ENCODE data around the gene IRAK2.
"Not testable (repeated sequence)": the region's sequence is repeated elsewhere in the genome, so short reads cannot be mapped to it uniquely, and the experiment has no call there.

IRAK2 gene

DNA sequence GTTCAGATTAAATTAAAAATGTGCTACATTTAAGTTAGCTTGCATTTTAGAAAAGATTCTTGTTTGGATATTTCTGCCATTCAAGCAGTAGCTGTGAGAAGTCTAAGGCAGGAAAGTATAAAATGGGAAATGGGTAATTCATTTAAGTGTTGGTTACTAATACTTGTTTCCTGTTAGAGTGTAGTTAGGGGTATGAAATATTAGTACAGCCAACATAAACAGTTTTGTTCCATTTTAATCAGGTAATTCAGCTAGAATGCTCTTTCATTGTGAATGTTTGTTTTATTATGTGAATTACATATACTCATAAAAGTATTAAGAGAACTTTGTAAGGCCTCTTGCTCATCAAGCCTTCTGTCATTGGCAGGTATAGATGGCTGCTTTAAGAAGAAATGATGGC, 103.4 kb downstream of the IRAK2 start:
- no peak for DNase-seq (ENCODE audit: low read depth)
- TF ChIP-seq, protein P1, sequence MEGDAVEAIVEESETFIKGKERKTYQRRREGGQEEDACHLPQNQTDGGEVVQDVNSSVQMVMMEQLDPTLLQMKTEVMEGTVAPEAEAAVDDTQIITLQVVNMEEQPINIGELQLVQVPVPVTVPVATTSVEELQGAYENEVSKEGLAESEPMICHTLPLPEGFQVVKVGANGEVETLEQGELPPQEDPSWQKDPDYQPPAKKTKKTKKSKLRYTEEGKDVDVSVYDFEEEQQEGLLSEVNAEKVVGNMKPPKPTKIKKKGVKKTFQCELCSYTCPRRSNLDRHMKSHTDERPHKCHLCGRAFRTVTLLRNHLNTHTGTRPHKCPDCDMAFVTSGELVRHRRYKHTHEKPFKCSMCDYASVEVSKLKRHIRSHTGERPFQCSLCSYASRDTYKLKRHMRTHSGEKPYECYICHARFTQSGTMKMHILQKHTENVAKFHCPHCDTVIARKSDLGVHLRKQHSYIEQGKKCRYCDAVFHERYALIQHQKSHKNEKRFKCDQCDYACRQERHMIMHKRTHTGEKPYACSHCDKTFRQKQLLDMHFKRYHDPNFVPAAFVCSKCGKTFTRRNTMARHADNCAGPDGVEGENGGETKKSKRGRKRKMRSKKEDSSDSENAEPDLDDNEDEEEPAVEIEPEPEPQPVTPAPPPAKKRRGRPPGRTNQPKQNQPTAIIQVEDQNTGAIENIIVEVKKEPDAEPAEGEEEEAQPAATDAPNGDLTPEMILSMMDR (conservative IDR thresholded peaks at IDR 0.05; ENCODE audit: low read depth, low read length): no peak
- H3K4me3 ChIP-seq (ENCODE audit: low read depth, low read length): no peak overlapping the region

DNA sequence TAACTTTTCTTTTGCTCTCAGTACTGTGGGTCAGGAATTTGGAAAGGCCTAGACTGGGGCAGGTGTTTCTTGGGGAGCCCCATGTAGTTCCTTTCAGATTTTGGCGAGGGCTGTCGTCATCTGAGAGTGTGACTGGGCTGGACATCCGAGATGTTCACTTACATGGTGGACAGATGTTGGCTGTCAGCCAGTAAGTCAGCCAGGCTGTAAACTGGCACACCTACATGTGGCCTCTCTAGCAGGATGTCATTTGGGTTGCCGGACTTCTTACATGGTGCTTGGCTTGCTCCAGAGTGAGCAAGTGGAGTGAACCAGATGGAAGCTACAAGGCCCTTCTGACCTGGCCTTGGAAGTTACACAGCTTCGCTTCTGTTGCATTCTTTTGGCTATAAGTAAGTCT, 104.2 kb downstream of the IRAK2 start:
- TF ChIP-seq, protein P1 (conservative IDR thresholded peaks at IDR 0.05; ENCODE audit: low read depth, low read length): no peak
- H3K4me3 ChIP-seq (ENCODE audit: low read depth, low read length): no peak overlapping the region
- no peak for DNase-seq (ENCODE audit: low read depth)

DNA sequence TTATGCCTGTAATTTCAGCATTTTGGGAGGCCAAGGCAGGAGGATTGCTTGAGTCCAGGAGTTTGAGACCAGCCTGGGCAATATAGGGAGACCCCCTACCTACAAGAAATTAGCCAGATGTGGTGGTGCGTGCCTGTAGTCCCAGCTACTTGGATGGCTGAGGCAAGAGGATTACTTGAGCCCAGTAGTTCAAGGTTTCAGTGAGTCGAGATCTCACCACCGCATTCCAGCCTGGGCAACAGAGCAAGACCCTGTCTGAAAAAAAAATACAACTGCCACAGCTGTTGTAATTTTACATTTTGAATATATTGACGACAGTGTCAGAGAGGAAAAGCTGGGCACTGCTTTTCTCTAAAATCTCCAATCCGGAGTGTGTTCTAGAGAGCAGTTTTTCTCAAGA, 104.7 kb downstream of the IRAK2 start:
- TF ChIP-seq, protein P1 (conservative IDR thresholded peaks at IDR 0.05; ENCODE audit: low read depth, low read length): no peak
- H3K4me3 ChIP-seq (ENCODE audit: low read depth, low read length): no peak overlapping the region
- no peak for DNase-seq (ENCODE audit: low read depth)

DNA sequence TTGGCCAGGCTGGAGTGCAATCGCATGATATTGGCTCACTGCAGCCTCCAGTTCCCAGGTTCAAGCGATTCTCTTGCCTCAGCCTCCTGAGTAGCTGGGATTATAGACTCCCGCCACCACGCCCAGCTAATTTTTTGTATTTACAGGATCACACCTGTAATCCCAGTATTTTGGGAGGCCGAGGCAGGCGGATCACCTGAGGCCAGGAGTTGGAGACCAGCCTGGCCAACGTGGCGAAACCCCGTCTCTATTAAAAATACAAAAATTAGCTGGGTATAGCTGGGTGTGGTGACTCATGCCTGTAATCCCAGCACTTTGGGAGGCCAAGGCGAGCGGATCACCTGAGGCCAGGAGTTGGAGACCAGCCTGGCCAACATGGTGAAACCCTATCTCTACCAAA, 107.8 kb downstream of the IRAK2 start:
- not testable (repeated sequence) for DNase-seq (ENCODE audit: low read depth); H3K4me3 ChIP-seq (ENCODE audit: low read depth, low read length)

DNA sequence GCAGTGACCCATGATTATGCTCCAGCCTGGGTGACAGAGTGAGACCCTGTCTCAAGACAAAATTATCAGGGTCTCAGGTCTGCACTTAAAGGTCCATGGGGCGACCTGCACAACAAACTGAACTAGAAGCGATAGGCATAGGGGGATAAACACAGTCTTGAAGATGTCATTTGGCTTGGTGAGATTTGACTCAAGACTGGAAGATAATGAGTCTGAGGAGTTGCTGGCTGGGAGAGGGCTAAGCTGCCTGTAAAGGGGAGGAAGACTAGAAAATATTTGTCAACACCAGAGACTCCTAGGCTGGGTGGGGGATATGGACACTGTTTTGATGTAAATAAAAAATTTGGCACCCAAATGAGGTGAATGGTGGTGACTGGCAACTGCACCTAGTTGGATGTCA, 108.3 kb downstream of the IRAK2 start:
- DNase-seq (ENCODE audit: low read depth): no peak
- TF ChIP-seq, protein P1 (conservative IDR thresholded peaks at IDR 0.05; ENCODE audit: low read depth, low read length): no peak
- H3K4me3 ChIP-seq (ENCODE audit: low read depth, low read length): no peak overlapping the region

DNA sequence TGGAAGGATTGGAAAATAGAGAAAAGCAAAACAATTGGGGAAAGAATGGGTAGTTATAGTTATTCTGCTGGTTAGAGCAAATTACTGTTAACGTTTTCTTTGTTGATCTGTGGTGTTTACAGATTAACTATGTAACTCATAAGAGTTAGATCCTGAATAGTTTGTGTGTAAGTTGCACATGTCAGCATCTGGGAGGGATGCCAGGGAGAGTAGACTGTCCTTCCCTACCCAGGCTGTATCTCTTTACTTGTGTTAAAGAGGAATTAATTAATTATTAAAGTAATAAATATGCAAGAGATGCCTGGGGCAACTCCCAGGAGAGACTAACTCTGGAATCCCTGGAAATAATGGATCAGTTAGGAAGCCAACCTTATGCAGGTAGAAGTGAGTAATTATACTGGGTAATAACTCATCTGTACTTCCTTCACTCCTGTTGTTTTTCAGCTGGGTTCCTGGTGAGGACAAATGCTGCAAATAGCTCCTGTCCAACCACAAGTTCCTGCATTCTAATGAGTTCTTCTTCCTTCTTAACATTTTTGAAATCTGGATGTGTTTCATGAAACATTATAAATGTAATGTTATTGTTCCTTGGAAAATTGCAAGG, 109.1 kb downstream of the IRAK2 start:
- H3K4me3 ChIP-seq (ENCODE audit: low read depth, low read length): no peak overlapping the region
- TF ChIP-seq, protein P1 (conservative IDR thresholded peaks at IDR 0.05; ENCODE audit: low read depth, low read length): no peak
- peak; percentile 56 for DNase-seq (ENCODE audit: low read depth)

DNA sequence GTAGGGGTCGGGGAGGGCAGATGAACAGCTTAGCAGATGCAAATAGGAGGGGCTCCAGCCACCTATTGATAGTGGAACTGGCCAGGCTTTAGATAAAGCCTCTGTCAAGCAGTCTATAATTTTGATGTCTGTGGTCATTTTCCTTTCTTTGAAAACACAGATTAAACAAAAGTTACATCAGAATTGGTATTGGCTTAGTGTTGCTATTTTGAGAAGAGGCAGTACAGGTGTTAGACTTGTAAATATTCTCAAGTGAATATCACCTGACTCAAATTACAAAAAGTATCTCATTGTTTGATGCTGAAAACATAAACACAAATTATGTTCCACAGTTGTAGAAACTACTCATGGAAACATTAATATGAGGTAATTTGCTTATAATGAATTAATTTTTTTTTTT, 109.9 kb downstream of the IRAK2 start:
- no peak overlapping the region for H3K4me3 ChIP-seq (ENCODE audit: low read depth, low read length)
- no peak for DNase-seq (ENCODE audit: low read depth)
- TF ChIP-seq, protein P1 (conservative IDR thresholded peaks at IDR 0.05; ENCODE audit: low read depth, low read length): no peak
